HepG2 (cell line): ENCODE results near the gene RHOG. TPM values are rescaled to one million over a fixed set of nuclear protein-coding genes. Genes with fewer than 3 reads are reported as not detected.

Experiments used
- AGO2 ChIP-seq: fragments of 200-400 bp; formaldehyde crosslinking; optimal IDR thresholded peaks from 2 replicates; pipeline ENCODE3; 2017; ENCODE audit warnings: mild to moderate bottlenecking, low read depth, low read length, moderate library complexity
- SALL2 ChIP-seq: sonication (generic); formaldehyde crosslinking; IDR thresholded peaks from 2 replicates; pipeline ENCODE4 v1.8.1; 2023; ENCODE audit warnings: mild to moderate bottlenecking, missing genetic modification reagents, inconsistent platforms
- ZNF207 ChIP-seq: fragments of 450-650 bp; IDR thresholded peaks from 2 replicates; pipeline ENCODE4 v1.6.1; 2016; ENCODE audit warnings: antibody characterized with exemption, borderline replicate concordance
- ZNF556 ChIP-seq: sonication (generic); formaldehyde crosslinking; IDR thresholded peaks from 2 replicates; pipeline ENCODE4 v1.4.0; 2020; ENCODE audit warnings: mild to moderate bottlenecking, missing genetic modification reagents, borderline replicate concordance
- polyA plus RNA-seq, 8 experiments: library from polyadenylated mRNA; depleted of rRNA in 3 of 8; stranded (reverse) in 7 of 8; unstranded in 1 of 8; fragments of >200 nt; fragmentation: Illumina TruSeq in 4 of 8; extraction: Trizol in 4 of 8; gene quantifications; 2 replicates each; pipeline versions ENCODE4 v1.2.1 to v1.2.3, GENCODE V29; 2011 to 2016; ENCODE audit warnings: low read depth in 4 of 8, missing spikeins in 1 of 8, mixed read lengths in 1 of 8; ENCODE audit not compliant: insufficient read depth in 1 of 8
- total RNA-seq, 5 experiments: library from RNA; depleted of rRNA; stranded (reverse); fragments of >200 nt; fragmentation: Illumina TruSeq; extraction: Trizol; gene quantifications; 2 replicates each; pipeline ENCODE4 v1.2.3, GENCODE V29; 2016; ENCODE audit warnings: low read depth in 1 of 5
- TF ChIP-seq, protein P1 (sequence below): sonication (generic); formaldehyde crosslinking; IDR thresholded peaks from 2 replicates; pipeline ENCODE4 v1.5.1; 2020; ENCODE audit warnings: missing genetic modification reagents, mild to moderate bottlenecking, borderline replicate concordance
- TF ChIP-seq, protein P2 (sequence below), 2 experiments: fragments of 450-650 bp in 1 of 2; sonication (generic) in 1 of 2; formaldehyde crosslinking in 1 of 2; IDR thresholded peaks; 2 replicates each; pipeline versions ENCODE4 v1.6.1 to v1.8.0; 2016 to 2022; ENCODE audit warnings: antibody characterized with exemption in 1 of 2, mild to moderate bottlenecking in 1 of 2, missing genetic modification reagents in 1 of 2
- TF ChIP-seq, protein P3 (sequence below): sonication (generic); formaldehyde crosslinking; IDR thresholded peaks from 2 replicates; pipeline ENCODE4 v1.4.0; 2020; ENCODE audit warnings: mild to moderate bottlenecking, missing genetic modification reagents

The RHOG gene
- total and polyA plus RNA-seq, 2 of the 13 experiments (the other 11 are each of a cell fraction or from before 2014, with no cell fraction given): 7.7 to 23.4 TPM

DNA sequence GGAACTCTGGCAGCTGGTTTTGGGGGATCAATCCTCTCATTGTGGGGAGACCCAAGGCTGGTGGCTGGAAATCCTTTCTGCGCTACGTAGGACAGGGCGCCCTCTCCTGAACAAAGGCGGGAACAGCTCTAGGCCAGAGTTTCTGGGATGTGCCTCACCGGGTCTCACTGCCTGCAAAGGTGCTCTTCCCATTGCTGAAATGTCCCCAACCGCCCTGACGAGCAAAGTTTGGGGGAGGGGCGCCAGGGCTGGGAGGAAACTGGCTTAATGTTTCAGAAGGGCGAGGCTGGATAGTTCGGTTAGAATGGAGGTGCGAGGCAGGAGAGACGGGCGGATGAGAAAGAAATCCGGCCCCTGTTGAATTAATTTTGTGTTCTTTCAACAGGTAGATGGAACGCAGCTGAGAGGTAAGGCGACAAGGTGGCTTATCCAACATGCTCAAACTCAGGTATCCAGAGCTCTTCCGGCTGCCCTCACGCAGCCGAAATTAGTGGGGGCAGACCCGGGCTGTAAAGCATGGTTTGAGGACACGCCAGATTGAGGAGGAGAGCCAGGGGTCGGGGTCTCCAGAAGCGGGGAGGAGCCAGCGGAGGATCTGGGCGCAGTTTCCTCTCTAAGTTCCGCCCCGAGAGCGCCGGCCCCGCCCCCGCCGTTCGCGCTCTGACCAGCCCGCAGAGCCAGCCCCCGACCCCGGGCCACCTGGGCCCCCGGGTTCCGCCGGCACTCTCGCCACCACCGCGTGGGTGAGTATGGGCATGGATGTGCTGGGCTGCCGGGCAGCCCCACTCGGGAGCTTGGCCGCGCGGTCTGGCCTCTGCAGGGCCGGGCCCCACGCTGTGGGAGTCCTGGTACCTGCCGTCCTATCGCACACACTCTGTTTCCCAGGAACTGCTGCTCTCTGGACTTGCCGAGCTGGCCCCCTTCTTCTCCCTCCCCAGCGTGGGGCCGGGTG is 32.6 kb downstream of the RHOG start, which contains the start of gene PGAP2 (continued):
- TF ChIP-seq, protein P1, sequence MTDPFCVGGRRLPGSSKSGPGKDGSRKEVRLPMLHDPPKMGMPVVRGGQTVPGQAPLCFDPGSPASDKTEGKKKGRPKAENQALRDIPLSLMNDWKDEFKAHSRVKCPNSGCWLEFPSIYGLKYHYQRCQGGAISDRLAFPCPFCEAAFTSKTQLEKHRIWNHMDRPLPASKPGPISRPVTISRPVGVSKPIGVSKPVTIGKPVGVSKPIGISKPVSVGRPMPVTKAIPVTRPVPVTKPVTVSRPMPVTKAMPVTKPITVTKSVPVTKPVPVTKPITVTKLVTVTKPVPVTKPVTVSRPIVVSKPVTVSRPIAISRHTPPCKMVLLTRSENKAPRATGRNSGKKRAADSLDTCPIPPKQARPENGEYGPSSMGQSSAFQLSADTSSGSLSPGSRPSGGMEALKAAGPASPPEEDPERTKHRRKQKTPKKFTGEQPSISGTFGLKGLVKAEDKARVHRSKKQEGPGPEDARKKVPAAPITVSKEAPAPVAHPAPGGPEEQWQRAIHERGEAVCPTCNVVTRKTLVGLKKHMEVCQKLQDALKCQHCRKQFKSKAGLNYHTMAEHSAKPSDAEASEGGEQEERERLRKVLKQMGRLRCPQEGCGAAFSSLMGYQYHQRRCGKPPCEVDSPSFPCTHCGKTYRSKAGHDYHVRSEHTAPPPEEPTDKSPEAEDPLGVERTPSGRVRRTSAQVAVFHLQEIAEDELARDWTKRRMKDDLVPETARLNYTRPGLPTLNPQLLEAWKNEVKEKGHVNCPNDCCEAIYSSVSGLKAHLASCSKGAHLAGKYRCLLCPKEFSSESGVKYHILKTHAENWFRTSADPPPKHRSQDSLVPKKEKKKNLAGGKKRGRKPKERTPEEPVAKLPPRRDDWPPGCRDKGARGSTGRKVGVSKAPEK (CRISPR knock-in tag): no peak
- TF ChIP-seq SALL2 (CRISPR knock-in tag) (no peak), ZNF207 (no peak), AGO2 (peak; percentile 42), ZNF556 (CRISPR knock-in tag) (peak; percentile 44; the same call in 1 of the 2 replicates)
- TF ChIP-seq, protein P2, sequence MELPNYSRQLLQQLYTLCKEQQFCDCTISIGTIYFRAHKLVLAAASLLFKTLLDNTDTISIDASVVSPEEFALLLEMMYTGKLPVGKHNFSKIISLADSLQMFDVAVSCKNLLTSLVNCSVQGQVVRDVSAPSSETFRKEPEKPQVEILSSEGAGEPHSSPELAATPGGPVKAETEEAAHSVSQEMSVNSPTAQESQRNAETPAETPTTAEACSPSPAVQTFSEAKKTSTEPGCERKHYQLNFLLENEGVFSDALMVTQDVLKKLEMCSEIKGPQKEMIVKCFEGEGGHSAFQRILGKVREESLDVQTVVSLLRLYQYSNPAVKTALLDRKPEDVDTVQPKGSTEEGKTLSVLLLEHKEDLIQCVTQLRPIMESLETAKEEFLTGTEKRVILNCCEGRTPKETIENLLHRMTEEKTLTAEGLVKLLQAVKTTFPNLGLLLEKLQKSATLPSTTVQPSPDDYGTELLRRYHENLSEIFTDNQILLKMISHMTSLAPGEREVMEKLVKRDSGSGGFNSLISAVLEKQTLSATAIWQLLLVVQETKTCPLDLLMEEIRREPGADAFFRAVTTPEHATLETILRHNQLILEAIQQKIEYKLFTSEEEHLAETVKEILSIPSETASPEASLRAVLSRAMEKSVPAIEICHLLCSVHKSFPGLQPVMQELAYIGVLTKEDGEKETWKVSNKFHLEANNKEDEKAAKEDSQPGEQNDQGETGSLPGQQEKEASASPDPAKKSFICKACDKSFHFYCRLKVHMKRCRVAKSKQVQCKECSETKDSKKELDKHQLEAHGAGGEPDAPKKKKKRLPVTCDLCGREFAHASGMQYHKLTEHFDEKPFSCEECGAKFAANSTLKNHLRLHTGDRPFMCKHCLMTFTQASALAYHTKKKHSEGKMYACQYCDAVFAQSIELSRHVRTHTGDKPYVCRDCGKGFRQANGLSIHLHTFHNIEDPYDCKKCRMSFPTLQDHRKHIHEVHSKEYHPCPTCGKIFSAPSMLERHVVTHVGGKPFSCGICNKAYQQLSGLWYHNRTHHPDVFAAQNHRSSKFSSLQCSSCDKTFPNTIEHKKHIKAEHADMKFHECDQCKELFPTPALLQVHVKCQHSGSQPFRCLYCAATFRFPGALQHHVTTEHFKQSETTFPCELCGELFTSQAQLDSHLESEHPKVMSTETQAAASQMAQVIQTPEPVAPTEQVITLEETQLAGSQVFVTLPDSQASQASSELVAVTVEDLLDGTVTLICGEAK (IDR thresholded peaks at IDR 0.05): no peak
- TF ChIP-seq, protein P2 (CRISPR knock-in tag; IDR thresholded peaks at IDR 0.05): 0 out of 2 replicates have a peak, but pooled peaks have one; percentile 45
- TF ChIP-seq, protein P3, sequence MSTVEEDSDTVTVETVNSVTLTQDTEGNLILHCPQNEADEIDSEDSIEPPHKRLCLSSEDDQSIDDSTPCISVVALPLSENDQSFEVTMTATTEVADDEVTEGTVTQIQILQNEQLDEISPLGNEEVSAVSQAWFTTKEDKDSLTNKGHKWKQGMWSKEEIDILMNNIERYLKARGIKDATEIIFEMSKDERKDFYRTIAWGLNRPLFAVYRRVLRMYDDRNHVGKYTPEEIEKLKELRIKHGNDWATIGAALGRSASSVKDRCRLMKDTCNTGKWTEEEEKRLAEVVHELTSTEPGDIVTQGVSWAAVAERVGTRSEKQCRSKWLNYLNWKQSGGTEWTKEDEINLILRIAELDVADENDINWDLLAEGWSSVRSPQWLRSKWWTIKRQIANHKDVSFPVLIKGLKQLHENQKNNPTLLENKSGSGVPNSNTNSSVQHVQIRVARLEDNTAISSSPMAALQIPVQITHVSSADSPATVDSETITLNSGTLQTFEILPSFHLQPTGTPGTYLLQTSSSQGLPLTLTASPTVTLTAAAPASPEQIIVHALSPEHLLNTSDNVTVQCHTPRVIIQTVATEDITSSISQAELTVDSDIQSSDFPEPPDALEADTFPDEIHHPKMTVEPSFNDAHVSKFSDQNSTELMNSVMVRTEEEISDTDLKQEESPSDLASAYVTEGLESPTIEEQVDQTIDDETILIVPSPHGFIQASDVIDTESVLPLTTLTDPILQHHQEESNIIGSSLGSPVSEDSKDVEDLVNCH (CRISPR knock-in tag): no peak
